Epithelial cell of prostate (primary cell): ENCODE measurements around the gene COL7A1.
"Not testable (repeated sequence)": the region's sequence is repeated elsewhere in the genome, so short reads cannot be mapped to it uniquely, and the experiment has no call there.

ENCODE experiments used
- DNase-seq: peaks from one replicate; pipeline ENCODE4 v3.0.0-alpha.2; 2011; ENCODE audit warnings: low read depth, low spot score
- H3K27ac ChIP-seq: fragments of 450-650 bp; 2 replicates; pipeline ENCODE4 v1.5.1; 2017; ENCODE audit warnings: mild to moderate bottlenecking

Gene COL7A1

DNA sequence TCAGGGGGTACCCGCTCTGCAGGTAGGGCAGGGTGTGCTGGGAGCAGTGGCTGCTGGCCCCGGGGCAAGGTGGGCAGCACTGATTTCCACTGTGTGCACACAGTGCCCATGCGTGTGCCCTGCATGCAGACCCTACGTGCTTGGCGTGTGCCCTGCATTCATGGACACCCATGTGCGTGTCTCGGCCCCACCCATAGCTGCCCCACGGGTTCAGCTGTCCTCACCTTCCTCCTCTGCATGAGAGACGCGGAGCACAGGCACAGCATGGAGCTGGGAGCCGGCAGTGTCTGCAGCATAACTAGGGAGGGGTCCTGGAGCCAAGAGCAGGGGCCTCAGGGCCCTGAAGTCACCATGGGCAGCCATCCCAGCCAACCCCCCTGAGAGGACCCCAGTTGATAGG lies 29.9 kb downstream of the COL7A1 start:
- DNase-seq = no peak
- peak overlapping the region; percentile 32 for H3K27ac ChIP-seq

DNA sequence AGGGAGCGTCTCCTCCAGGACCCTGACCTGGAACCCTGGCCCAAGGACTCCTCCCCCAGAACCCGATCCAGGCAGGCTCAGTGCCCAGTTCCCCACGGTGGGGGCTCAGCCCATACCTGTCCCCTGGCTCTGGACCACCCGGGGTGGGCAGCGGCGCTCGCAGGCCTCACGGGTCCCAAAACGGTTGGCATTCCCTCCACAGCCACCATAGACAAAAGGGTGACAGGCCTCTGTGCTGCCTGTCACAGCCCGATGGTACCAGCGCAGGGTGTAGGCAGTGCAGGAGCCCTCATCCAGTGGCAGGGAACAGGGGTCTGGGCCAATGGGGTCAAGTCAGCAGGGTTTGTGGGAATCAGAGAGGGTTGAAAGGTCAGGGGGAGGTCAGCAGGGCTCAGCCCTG lies 30.5 kb downstream of the COL7A1 start:
- DNase-seq = no peak
- peak overlapping the region; percentile 61 for H3K27ac ChIP-seq

DNA sequence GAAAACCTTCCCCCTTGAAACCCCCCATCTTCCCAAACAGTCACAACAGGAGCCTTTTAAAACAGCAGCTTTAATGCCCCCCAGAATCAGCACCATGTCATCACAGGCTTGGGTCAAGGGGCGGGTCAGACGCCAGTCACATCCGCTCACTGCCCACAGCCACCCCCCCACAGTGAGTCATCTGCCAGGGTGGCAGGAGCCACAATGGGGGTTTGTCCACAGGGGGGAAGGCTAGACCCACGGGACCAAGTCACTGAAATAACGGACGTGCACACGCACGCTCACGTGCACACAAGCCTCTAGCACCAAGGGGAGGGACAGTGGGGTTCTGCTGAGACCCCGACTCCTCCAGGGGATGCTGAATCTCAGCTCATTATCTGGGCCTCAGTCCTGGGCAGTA lies 31.1 kb downstream of the COL7A1 start:
- DNase-seq = no peak
- peak overlapping the region; percentile 61 for H3K27ac ChIP-seq

DNA sequence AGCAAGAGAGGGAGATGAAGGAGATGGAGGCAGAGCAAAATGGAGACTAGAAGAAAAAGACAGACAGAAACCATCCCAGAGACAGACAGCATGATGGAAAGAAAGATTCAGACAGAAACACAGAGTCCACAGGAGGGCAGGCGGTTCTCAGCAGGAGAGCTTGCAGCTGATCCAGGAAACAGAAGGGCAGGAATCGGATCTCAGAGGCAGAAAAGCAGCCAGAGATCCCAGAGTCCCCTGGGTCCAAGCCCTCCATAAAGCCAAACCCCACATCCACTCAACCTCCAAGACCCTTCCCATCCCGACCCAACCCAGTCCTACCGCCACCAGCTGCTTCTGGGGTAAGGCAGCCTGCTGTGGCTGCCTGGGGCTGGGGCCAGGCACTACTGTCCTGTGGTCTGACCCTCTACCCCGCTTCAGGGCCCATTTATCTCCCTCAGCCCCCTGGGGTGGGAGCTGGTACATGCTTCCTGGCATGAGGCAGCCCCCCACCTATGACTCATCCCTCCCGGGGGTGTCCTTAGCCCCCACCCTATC lies 31.7 kb downstream of the COL7A1 start, which contains the start of gene UCN2:
TSS of gene UCN2 (minus strand) at position 400 of the 537 bp plus-strand sequence. CDS start 657 bp downstream, outside the sequence.
- peak within 1 kb of the TSS; percentile 61 for H3K27ac ChIP-seq
- DNase-seq = no peak

DNA sequence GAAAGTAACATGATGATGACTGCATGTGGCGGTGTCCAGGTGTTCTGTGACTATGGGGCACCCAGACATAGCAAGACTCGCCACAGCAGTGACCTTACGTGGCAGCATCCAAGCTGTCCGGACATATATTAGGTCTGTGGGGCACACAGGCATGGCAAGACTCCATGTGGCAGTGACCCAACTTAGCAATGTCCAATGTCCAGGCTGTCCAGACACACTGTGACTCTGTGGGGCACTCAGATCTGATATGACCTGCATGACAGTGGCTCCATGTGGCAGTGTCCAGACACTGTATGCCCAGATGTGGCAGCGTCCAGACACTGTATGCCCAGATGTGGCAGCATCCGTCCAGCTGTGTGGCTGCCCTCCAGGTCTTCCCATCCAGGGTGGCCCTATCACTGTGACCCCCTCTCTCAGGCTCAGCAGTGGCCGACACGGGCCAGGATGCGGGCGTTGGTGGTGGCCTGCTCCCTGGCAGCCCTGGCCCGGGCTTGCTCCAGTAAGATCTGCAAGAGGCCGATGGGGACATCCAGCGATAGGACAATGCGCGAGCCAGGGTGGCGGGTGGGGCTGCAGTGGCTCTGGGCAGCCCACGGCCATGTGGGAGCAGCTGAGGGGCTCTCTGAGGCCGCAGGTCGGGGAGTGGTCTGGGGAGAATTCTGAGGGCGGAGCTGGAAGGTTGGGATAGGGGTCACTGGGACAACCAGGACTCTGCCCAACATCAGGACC lies 32.6 kb downstream of the COL7A1 start:
- H3K27ac ChIP-seq = no peak overlapping the region
- no peak for DNase-seq

DNA sequence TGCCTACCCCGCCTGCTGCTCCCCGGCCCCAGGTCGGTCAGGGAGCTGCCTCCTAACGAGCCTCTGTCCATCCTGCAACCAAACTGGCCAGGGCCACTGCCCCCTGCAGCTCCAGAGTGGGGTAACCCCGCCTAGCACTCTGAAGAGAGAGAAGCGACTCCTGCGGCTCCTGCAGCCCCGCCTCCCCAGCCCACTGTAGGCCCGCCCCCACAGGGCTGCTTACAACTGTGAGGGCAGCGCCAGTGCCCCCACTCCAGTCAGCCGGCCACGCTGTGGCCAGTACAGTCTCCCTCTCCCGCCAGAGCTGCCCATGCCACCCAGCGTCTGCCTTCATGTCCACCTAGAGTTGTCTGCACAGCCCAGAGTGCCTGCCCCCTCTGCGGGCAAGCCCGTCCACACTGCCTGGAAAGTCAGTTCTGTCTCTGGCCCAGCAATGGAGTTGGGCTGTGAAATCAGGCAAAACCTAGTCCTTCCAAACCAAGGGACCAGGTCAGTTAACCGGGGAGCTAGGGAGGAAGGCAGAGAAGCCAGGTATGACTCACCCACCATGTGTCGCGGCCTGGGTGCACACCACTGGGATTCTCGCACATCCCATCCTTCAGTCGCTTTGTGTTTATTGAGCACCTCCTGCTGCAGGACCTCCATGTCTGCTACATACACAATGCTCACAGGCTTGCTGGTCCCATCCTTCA lies 33.9 kb downstream of the COL7A1 start:
- no peak for DNase-seq
- H3K27ac ChIP-seq = no peak overlapping the region

DNA sequence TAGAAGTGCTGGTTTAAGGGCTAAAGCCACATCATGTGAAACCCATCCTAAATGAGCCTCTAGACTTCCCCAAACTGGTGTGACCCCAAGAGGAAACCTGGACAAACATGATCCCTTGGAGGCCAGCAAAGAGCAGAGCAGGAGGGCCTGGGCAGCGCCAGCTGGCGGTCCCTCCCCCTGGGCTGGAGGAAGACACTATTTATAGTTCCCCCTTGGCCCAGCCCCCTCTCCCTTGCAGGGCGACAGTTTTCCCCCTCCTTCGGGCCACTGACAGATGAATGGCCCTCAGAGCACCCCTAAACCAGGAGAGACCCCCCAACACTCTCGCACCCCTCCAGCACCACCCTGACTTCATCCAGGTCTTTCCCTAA lies 34.5 kb downstream of the COL7A1 start:
- H3K27ac ChIP-seq = no peak overlapping the region
- no peak for DNase-seq

DNA sequence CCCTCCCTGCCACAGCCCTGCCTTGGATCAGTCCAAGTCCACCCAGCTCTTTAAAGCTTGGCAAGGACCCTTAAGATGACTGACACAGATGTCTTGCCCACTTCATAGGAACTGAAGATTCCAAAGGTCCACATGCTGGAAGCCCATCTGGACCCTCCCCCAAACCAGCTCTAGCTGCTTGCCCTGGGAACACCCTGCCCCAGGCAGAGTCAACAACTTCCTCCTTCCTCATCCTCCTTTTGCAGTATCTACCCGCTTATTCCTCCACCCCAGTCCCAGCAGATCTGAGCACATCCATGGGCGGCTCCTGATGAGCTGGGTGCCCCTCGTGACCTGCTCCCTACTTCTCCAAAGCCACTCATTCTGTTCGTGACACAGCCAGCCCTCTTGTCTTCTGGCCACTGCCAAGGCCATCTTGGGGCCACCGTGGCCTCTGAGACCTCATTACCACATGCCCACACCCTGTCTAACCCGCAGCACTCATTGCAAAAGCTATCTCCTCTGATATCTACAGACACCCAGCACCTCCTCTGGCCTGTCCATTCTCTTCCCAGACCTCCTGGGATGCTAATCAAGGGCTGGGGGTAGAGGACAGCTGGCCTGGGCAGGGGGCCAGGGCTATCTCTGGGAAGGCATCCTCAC lies 36.5 kb downstream of the COL7A1 start:
- DNase-seq = no peak
- H3K27ac ChIP-seq = peak overlapping the region; percentile 19

DNA sequence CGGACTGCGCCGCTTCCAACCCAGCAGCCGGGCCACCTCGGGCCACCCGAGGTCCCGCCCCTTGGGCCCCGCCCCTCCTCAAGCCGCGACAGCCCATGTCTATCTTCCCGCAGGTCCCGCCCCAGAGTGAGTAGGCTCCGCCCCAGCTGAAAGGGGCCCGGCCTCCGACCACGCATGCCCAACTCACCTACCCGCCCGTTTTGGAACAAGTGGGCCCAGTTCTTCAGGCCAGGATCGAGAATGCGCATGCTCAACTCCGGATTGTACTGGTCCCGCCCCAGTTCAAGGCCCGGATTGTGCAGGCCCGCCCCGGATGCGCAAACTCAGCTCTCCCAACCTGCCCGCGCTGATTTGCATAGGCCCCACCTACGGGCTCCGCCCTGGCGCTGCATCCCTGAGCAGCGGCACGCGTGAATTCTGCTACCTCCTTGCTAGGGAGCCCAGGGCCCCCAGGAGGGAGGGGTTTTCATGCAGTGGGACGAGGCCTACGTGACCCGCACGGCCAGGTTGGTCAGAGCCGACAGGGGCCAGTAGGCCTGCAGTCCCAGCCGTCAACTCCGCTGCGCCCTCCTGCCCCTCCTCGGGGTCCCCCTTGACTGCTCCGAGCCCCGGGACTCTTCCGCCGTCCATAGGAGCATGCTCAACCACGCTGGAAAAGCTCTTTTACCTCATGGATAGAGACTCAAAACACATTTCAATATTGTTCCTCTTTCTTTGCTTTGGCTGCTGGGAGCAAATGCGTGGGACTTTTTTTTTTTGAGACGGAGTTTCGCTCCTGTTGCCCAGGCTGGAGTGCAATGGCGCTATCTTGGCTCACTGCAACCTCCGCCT lies 38.1 kb downstream of the COL7A1 start, which contains the start of gene PFKFB4:
TSS of gene PFKFB4 (minus strand) at position 8 of the 831 bp plus-strand sequence. CDS start 26 bp downstream, outside the sequence.
- peak; percentile 96 for DNase-seq
- peak within 1 kb of the TSS; percentile 54 for H3K27ac ChIP-seq

DNA sequence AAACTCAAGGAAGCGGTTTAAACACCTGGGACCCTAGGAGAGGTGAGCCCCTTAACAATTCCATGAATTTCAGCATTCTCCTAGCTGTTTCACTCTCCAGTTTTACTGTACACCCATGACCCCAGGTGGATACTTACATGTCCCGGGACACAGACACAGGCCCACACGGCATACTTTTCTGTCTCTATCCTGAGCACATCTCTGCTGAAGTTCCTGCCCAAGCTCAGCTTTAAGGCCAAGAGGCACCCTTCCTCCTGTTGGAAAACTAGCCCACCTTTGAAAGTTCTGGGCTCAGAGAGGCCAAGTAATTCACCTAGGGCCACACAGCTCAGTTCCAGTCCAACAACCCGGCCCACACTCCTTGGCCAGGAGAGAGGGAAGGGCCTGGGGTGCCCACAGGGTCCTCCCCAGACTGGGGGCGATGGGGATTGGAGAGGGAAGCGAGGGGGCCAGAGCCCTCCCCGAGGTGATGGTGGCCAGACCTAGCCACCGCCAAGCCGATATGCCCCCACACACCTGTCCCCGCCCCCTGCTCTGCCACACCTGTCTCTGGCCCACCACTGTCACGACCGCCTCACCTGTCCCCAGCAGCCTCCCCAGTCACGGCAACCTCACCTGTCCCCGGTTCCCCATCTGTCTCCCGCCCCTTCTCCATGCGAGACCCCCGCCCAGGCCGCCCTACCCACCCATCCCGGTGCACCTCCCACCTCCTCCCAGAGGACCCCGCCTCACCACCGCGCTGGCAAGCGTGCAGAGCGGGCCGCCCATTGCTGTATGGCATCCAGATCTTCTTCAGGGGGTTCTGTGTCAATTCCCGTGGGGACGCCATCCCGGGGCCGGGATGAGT lies 39.0 kb downstream of the COL7A1 start:
- no peak for DNase-seq
- peak overlapping the region; percentile 36 for H3K27ac ChIP-seq

DNA sequence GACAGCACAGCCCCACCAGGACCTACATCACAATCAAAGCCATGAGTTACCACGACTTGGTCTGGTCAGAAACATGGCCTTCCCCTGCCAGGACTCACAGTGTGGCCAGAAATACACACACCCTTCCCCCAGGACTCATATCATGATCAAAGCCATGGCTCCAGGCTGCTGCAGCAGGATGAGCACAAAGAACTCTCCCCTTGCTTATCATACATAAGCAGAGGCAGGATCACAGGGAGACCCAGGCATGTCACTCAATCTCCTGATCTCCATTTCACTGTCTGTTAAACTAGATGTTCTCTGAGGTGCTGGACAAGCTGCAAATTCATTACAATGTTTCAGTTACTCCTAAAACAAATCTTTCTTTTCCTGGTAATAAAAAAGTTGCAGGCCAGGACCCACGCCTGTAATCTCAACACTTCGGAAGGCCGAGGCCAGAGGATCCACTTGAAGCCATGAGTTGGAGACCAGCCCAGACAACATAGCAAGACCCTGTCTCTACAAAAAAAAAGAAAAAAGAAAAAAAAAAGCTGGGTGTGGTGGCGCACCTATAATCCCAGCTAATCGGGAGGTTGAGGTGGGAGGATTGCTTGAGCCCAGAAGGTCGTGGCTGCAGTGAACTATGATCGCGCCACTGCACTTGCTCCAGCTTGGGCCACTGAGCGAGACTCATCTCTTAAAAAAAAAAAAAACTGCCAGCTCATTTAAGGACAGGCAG lies 39.7 kb downstream of the COL7A1 start:
- H3K27ac ChIP-seq = no peak overlapping the region
- DNase-seq = no peak

DNA sequence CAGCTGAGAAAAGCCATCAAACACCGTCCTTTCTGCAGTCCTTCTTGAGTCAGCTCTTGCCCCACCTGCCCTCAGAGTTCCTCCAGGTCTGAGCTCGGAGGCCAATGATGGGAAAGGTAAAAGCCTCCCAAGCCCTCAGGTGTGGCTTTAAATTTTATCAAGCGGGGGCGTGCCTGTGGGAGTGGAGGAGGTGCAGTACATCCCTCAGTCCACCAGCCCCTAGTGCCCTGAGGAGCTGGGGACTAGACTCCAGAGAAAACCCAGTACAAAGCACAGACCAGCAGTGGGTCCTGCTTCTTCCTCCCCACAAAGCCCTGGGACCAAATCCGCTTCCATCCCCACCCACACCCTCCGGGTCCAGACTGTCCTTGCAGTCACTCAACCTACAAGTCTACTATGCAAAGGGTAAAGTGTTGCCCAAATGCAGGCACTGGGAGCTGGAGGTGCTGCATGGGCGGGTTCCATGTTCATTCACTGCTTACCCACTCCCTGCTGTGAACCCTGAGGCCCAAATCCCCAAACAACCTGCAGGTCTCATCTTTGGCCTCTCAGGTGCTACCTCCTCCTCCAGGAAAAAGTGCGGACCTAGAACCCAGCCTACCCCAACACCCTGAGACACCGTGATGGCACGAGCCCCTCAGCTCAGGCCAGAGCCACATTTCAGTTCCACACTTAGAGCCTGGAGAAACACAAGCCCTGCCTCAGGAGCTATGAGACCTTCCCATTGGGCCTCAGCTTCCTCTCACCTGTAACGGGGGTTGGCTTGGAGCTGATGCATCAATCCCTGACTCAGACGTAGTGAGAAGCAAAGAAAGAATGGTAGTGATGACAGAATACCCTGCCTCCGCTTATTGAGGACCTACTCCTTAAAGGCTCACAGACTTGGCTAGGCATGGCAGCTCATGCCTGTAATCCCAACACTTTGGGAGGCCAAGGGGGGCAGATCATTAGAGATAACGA lies 41.0 kb downstream of the COL7A1 start:
- DNase-seq = no peak
- H3K27ac ChIP-seq = no peak overlapping the region

DNA sequence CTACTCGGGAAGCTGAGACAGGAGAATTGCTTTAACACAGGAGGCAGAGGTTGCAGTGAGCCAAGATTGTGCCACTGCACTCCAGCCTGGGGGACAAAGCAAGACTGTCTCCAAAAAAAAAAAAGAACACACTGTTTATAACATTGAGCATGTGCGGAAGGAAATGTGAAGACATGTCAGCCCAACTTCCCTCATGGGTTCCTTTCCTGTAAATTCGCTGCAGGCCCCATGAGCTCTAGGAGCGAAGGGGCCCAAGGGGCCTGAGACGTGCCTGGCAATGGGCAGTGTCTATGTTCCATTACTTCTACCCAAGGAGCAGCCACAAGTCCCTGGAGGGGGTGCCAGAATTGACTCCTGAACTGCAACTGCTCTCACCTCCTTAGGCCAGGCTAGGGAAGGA lies 41.8 kb downstream of the COL7A1 start:
- H3K27ac ChIP-seq = no peak overlapping the region
- DNase-seq = no peak

DNA sequence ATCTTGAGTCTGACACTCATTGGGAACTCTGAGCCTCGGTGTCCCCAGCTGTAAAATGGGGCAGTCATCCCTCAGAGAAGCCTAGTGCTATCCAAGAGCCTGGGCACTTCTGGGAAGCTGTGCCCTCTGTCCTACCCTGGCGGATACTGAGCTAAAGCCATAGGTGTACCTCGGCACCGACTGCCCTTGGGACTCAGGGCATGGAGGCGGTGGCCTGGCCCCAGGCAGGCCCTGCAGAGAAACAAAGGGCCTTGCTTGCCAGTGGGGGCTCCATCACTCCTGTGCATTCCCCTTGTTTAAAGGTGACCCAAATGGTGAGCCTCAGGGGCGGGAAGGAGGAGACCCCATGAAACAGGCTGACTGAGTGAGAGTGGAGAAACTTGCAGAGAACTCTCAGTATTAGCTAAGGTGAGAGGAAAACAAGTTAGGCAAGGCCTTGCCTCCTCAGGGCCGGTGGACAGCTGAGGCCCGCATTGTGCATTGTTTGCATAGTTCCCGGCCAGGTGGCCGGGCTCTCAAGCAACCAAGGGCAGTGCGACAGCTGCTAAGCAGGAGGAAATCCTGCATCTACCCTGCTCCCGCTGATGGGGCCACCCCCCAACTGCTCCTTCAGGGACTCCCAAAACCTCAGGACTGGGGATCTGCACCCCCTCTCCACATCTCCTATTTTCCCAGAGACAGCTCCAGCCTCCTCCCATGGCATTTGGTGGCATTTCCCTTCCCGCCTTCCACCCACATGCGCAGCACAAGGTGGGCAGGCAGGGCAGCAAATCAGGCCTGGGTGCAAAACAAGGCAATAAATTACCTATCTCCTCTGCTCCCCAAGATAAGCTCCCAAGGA lies 42.8 kb downstream of the COL7A1 start:
- H3K27ac ChIP-seq = no peak overlapping the region
- no peak for DNase-seq

DNA sequence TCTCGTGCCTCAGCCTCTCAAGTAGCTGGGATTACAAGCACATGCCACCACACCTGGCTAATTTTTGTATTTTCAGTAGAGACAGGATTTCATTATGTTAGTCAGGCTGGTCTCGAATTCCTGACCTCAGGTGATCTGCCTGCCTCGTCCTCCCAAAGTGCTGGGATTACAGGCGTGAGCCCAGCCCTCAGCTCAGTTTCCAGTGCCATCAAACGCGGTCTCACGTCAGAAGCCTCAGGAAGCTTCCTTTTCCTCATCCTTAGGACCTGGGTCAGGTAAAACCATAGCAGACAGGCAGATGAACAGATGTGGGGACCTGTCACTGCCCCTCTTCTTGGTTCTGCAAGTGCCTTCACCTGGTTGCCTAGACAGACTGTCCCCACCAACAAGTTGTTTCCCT lies 43.5 kb downstream of the COL7A1 start:
- not testable (repeated sequence) for DNase-seq, H3K27ac ChIP-seq
